Posterior cingulate gyrus (tissue), 11 donors: ENCODE data around the gene MARCHF6.
A peak's percentile ranks its signal among the peaks of the same experiment; 100 is the strongest.

Experiments
- DNase-seq, 10 donors: peaks; one replicate each; pipeline versions ENCODE4 v3.0.0 to v3.0.0-alpha.2; 2020 to 2021; ENCODE audit warnings: mixed read lengths in 3 of 10
- intact Hi-C: fragments of 100-400 bp; cut with DNase I; formaldehyde crosslinking; loops from one replicate; pipeline ENCODE4 v1.15.1; 2023

MARCHF6 gene

GRCh38 chr5:10323588-10324488, 29.7 kb upstream of the MARCHF6 start:
- no peak for DNase-seq
- intact Hi-C loops: no loop called here

- intact Hi-C loops: no loop called here
- peak in 1 of 10 donors; percentile 22 for DNase-seq
Measured at GRCh38 chr5:10324518-10325370, 28.8 kb upstream of the MARCHF6 start.

GRCh38 chr5:10328323-10328722, 25.2 kb upstream of the MARCHF6 start:
- DNase-seq: peak in 1 of 10 donors; percentile 24
- intact Hi-C loops: no loop called here

GRCh38 chr5:10329446-10329819, 24.1 kb upstream of the MARCHF6 start:
- DNase-seq: no peak
- intact Hi-C loops: no loop called here

- DNase-seq: peak in 1 of 10 donors; percentile 85
- intact Hi-C loops: no loop called here
Measured at GRCh38 chr5:10329820-10330481, 23.5 kb upstream of the MARCHF6 start.

GRCh38 chr5:10330511-10331230, 22.8 kb upstream of the MARCHF6 start:
- intact Hi-C loops: no loop called here
- peak in 1 of 10 donors; percentile 62 for DNase-seq

GRCh38 chr5:10331341-10331796, 22.1 kb upstream of the MARCHF6 start:
- intact Hi-C loops: no loop called here
- DNase-seq: peak in 1 of 10 donors; percentile 70

GRCh38 chr5:10332301-10332700, 21.2 kb upstream of the MARCHF6 start:
- intact Hi-C loops: no loop called here
- peak in 1 of 10 donors; percentile 24 for DNase-seq

GRCh38 chr5:10333154-10334006, 20.1 kb upstream of the MARCHF6 start:
- intact Hi-C loops: no loop called here
- peak in 7 of 10 donors; percentile 32 to 88 (median 53) for DNase-seq

GRCh38 chr5:10334831-10335230, 18.7 kb upstream of the MARCHF6 start:
- intact Hi-C loops: no loop called here
- no peak for DNase-seq

- no peak for DNase-seq
- intact Hi-C loops: no loop called here
Measured at GRCh38 chr5:10335711-10336470, 17.6 kb upstream of the MARCHF6 start.

- intact Hi-C loops: no loop called here
- DNase-seq: no peak
Measured at GRCh38 chr5:10337107-10337506, 16.4 kb upstream of the MARCHF6 start.

GRCh38 chr5:10337986-10338385, 15.5 kb upstream of the MARCHF6 start:
- intact Hi-C loops: no loop called here
- DNase-seq: no peak

- DNase-seq: no peak
- intact Hi-C loops: no loop called here
Measured at GRCh38 chr5:10338686-10339057, 14.8 kb upstream of the MARCHF6 start.

- intact Hi-C loops: no loop called here
- DNase-seq: peak in 9 of 10 donors; percentile 34 to 96 (median 74)
Measured at GRCh38 chr5:10339058-10339811, 14.3 kb upstream of the MARCHF6 start.

- intact Hi-C loops: no loop called here
Measured at GRCh38 chr5:10339958-10340357, 13.5 kb upstream of the MARCHF6 start.

GRCh38 chr5:10343486-10343885, 10.0 kb upstream of the MARCHF6 start:
- intact Hi-C loops: no loop called here
- DNase-seq: no peak

More at GRCh38 chr5:10339958-10340357, 13.5 kb upstream of the MARCHF6 start:
- DNase-seq: peak in 1 of 10 donors; percentile 40
